ENCODE results near the gene TBC1D7. TPM values are rescaled to one million over a fixed set of nuclear protein-coding genes. Genes with fewer than 3 reads are reported as not detected.

TBC1D7 gene
- total and polyA plus RNA-seq, 10 of the 15 experiments (the other 5 are each of a cell fraction or from before 2014, with no cell fraction given) = 20.1 to 65.9 (median 31.3) TPM

DNA sequence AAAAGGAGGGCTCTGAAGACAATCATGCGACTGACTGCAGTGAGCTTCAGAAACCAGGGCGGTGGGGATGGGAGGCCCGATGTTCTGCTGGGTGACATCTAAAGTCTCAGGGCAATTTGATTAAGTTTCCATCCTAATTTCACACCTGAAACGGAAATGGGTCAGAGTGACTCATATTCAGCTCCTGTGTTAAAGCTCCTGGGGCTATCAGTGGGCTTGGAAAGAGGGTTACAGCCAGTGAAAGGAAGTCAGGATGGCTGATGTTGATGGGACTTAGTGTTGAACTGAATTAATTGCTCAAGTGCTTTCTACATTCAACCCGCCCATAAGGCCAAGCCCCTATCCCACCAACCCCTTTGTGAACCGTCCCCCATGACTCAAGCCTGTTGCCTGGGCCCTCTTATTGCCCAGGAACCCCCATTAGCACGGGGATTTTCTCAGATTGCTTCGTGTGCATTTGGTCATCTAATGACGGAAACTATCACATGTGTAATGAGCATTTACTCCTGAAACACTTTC is 47.1 kb upstream of the TBC1D7 start (continued):
- TF ChIP-seq, protein P1, sequence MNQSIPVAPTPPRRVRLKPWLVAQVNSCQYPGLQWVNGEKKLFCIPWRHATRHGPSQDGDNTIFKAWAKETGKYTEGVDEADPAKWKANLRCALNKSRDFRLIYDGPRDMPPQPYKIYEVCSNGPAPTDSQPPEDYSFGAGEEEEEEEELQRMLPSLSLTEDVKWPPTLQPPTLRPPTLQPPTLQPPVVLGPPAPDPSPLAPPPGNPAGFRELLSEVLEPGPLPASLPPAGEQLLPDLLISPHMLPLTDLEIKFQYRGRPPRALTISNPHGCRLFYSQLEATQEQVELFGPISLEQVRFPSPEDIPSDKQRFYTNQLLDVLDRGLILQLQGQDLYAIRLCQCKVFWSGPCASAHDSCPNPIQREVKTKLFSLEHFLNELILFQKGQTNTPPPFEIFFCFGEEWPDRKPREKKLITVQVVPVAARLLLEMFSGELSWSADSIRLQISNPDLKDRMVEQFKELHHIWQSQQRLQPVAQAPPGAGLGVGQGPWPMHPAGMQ (IDR thresholded peaks at IDR 0.05; ENCODE audit: borderline replicate concordance) = no peak
- TF ChIP-seq RAD21 (IDR thresholded peaks at IDR 0.05; ENCODE audit: insufficient read depth, low read depth, low read length) (no peak), EGR1 (IDR thresholded peaks at IDR 0.05; ENCODE audit: borderline replicate concordance in 1 of 2, low read depth in 2 of 2, low read length in 2 of 2) (no peak), ZNF24 (IDR thresholded peaks at IDR 0.05) (peak; percentile 76; the same call in 1 of the 2 replicates), STAT3 (IDR thresholded peaks at IDR 0.05; ENCODE audit: low read depth, low read length) (no peak), RAD51 (IDR thresholded peaks at IDR 0.05) (peak; percentile 23; the same call in 1 of the 2 replicates), NR2C1 (IDR thresholded peaks at IDR 0.05) (no peak), ZSCAN29 (IDR thresholded peaks at IDR 0.05) (no peak), CHD4 (IDR thresholded peaks at IDR 0.05) (no peak), EZH2 (IDR thresholded peaks at IDR 0.05; ENCODE audit: borderline replicate concordance, control insufficient read depth, low read depth, low read length) (no peak), ETV6 (conservative IDR thresholded peaks at IDR 0.05 in 1 of 2, IDR thresholded peaks at IDR 0.05 in 1 of 2; ENCODE audit: borderline replicate concordance in 1 of 2, low read depth in 1 of 2) (peak in 1 of 2 experiments; percentile 91; a peak in 2 of 4 replicates), SREBF1 (IDR thresholded peaks at IDR 0.05; ENCODE audit: low read length) (no peak; the same call in 1 of the 2 replicates), IKZF1 (conservative IDR thresholded peaks at IDR 0.05) (peak; percentile 96), ATF7 (IDR thresholded peaks at IDR 0.05; ENCODE audit: low read depth) (peak; percentile 95), POLR2AphosphoS5 (IDR thresholded peaks at IDR 0.05; ENCODE audit: low read length) (no peak), CHD2 (IDR thresholded peaks at IDR 0.05; ENCODE audit: borderline replicate concordance, low read depth, low read length) (peak; percentile 35; the same call in 1 of the 2 replicates)
- TF ChIP-seq, protein P2, sequence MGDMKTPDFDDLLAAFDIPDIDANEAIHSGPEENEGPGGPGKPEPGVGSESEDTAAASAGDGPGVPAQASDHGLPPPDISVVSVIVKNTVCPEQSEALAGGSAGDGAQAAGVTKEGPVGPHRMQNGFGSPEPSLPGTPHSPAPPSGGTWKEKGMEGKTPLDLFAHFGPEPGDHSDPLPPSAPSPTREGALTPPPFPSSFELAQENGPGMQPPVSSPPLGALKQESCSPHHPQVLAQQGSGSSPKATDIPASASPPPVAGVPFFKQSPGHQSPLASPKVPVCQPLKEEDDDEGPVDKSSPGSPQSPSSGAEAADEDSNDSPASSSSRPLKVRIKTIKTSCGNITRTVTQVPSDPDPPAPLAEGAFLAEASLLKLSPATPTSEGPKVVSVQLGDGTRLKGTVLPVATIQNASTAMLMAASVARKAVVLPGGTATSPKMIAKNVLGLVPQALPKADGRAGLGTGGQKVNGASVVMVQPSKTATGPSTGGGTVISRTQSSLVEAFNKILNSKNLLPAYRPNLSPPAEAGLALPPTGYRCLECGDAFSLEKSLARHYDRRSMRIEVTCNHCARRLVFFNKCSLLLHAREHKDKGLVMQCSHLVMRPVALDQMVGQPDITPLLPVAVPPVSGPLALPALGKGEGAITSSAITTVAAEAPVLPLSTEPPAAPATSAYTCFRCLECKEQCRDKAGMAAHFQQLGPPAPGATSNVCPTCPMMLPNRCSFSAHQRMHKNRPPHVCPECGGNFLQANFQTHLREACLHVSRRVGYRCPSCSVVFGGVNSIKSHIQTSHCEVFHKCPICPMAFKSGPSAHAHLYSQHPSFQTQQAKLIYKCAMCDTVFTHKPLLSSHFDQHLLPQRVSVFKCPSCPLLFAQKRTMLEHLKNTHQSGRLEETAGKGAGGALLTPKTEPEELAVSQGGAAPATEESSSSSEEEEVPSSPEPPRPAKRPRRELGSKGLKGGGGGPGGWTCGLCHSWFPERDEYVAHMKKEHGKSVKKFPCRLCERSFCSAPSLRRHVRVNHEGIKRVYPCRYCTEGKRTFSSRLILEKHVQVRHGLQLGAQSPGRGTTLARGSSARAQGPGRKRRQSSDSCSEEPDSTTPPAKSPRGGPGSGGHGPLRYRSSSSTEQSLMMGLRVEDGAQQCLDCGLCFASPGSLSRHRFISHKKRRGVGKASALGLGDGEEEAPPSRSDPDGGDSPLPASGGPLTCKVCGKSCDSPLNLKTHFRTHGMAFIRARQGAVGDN (IDR thresholded peaks at IDR 0.05) = peak; percentile 89
- TF ChIP-seq, protein P3, sequence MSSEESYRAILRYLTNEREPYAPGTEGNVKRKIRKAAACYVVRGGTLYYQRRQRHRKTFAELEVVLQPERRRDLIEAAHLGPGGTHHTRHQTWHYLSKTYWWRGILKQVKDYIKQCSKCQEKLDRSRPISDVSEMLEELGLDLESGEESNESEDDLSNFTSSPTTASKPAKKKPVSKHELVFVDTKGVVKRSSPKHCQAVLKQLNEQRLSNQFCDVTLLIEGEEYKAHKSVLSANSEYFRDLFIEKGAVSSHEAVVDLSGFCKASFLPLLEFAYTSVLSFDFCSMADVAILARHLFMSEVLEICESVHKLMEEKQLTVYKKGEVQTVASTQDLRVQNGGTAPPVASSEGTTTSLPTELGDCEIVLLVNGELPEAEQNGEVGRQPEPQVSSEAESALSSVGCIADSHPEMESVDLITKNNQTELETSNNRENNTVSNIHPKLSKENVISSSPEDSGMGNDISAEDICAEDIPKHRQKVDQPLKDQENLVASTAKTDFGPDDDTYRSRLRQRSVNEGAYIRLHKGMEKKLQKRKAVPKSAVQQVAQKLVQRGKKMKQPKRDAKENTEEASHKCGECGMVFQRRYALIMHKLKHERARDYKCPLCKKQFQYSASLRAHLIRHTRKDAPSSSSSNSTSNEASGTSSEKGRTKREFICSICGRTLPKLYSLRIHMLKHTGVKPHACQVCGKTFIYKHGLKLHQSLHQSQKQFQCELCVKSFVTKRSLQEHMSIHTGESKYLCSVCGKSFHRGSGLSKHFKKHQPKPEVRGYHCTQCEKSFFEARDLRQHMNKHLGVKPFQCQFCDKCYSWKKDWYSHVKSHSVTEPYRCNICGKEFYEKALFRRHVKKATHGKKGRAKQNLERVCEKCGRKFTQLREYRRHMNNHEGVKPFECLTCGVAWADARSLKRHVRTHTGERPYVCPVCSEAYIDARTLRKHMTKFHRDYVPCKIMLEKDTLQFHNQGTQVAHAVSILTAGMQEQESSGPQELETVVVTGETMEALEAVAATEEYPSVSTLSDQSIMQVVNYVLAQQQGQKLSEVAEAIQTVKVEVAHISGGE (CRISPR knock-in tag; IDR thresholded peaks at IDR 0.05) = no peak
- TF ChIP-seq, protein P4, sequence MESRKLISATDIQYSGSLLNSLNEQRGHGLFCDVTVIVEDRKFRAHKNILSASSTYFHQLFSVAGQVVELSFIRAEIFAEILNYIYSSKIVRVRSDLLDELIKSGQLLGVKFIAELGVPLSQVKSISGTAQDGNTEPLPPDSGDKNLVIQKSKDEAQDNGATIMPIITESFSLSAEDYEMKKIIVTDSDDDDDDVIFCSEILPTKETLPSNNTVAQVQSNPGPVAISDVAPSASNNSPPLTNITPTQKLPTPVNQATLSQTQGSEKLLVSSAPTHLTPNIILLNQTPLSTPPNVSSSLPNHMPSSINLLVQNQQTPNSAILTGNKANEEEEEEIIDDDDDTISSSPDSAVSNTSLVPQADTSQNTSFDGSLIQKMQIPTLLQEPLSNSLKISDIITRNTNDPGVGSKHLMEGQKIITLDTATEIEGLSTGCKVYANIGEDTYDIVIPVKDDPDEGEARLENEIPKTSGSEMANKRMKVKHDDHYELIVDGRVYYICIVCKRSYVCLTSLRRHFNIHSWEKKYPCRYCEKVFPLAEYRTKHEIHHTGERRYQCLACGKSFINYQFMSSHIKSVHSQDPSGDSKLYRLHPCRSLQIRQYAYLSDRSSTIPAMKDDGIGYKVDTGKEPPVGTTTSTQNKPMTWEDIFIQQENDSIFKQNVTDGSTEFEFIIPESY (IDR thresholded peaks at IDR 0.05) = no peak

All from GM12878 (cell line).